Left lung (tissue), 10 donors: Measurements from ENCODE around the gene CNOT6. TPM values are rescaled to one million over a fixed set of nuclear protein-coding genes. Genes with fewer than 3 reads are reported as not detected.

Experiments used
- ATAC-seq: fragments of 200-7000 bp; cut with Tn5 transposase; one replicate; pipeline ENCODE4 v1.9.1; 2020; ENCODE audit warnings: moderate library complexity
- DNase-seq, 4 donors: peaks; one replicate each; pipeline ENCODE4 v3.0.0-alpha.2; 2013 to 2020
- H3K27ac ChIP-seq, 2 donors: fragments of 200-600 bp; sonication (generic) in 1 of 2; one replicate each; pipeline versions ENCODE4 v1.5.0 to v1.8.0; 2020 to 2021
- H3K27me3 ChIP-seq, 2 donors: fragments of 200-600 bp; sonication (generic) in 1 of 2; one replicate each; pipeline versions ENCODE4 v1.5.0 to v1.8.0; 2020 to 2021
- H3K36me3 ChIP-seq, 2 donors: fragments of 200-600 bp; sonication (generic) in 1 of 2; one replicate each; pipeline versions ENCODE4 v1.5.0 to v1.8.0; 2020 to 2021
- H3K4me1 ChIP-seq, 2 donors: fragments of 200-600 bp; one replicate each; pipeline ENCODE4 v1.8.0; 2021
- H3K4me3 ChIP-seq, 2 donors: fragments of 200-600 bp; sonication (generic) in 1 of 2; one replicate each; pipeline versions ENCODE4 v1.5.0 to v1.8.0; 2020 to 2021; ENCODE audit warnings: mild to moderate bottlenecking in 1 of 2
- H3K9me3 ChIP-seq, 2 donors: fragments of 200-600 bp; sonication (generic) in 1 of 2; one replicate each; pipeline versions ENCODE4 v1.5.0 to v1.8.0; 2020 to 2021
- intact Hi-C, 2 donors: fragments of 100-400 bp; cut with DNase I; formaldehyde crosslinking; loops; one replicate each; pipeline versions ENCODE4 v1.11.2 to v1.14.2; 2022
- polyA plus RNA-seq, 6 donors: library from polyadenylated mRNA; unstranded; fragments of 120-200 nt; gene quantifications; one replicate each; pipeline ENCODE4 v1.2.1, GENCODE V29; 2013; ENCODE audit not compliant: insufficient read length in 6 of 6
- total RNA-seq, 2 donors: library from RNA; stranded (reverse); fragmentation: NEBNext Ultra II Directional; extraction: Animal tissue kit (Norgen Biotek cat#: 25700); gene quantifications; one replicate each; pipeline ENCODE4 v1.2.1, GENCODE V29; 2021
- TF ChIP-seq, protein P1 (sequence below), 2 donors: fragments of 200-600 bp; sonication (generic) in 1 of 2; IDR thresholded peaks; one replicate each; pipeline versions ENCODE4 v1.5.0 to v1.8.0; 2021; ENCODE audit warnings: antibody characterized with exemption in 2 of 2
- donor health status: DM: no; HTN: yes; CAD: no.
- donor health status: DM: no; HTN: no; CAD: no.

CNOT6 gene
- total and polyA plus RNA-seq, 8 donors, result 29.1 to 58.3 (median 50.0) TPM

DNA sequence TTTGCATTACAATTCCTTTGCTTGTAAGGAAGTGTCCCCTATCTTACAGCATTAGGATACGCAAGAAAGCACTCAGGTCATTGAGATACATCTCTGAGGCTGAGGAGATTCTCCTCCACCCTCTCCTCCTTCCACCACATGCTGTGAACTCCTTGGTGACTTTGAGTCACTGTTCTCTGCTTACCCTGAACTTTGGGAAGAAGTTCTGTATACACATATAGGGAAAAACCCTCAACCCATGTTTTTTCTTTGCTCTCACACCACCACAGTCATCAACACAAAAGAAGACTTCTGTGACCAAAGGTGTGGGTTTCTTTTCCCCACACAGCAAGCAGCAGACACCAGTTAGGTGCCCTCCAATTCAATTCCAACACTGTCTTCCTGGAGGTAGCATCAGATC lies 38.1 kb downstream of the CNOT6 start:
- ATAC-seq (no peak), DNase-seq (no peak)
- Histone ChIP-seq H3K9me3 (no peaks in the 10 kb centered on the region), H3K4me3 (no peak overlapping the region), H3K36me3 (peaks cover 0 to 52% of the 10 kb centered on the region in 2 donors), H3K27me3 (no peaks in the 10 kb centered on the region), H3K4me1 (no peaks in the 10 kb centered on the region), H3K27ac (no peak overlapping the region)
- TF ChIP-seq, protein P1, sequence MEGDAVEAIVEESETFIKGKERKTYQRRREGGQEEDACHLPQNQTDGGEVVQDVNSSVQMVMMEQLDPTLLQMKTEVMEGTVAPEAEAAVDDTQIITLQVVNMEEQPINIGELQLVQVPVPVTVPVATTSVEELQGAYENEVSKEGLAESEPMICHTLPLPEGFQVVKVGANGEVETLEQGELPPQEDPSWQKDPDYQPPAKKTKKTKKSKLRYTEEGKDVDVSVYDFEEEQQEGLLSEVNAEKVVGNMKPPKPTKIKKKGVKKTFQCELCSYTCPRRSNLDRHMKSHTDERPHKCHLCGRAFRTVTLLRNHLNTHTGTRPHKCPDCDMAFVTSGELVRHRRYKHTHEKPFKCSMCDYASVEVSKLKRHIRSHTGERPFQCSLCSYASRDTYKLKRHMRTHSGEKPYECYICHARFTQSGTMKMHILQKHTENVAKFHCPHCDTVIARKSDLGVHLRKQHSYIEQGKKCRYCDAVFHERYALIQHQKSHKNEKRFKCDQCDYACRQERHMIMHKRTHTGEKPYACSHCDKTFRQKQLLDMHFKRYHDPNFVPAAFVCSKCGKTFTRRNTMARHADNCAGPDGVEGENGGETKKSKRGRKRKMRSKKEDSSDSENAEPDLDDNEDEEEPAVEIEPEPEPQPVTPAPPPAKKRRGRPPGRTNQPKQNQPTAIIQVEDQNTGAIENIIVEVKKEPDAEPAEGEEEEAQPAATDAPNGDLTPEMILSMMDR (IDR thresholded peaks at IDR 0.05), result no peak
- intact Hi-C loops, result no loop called here

DNA sequence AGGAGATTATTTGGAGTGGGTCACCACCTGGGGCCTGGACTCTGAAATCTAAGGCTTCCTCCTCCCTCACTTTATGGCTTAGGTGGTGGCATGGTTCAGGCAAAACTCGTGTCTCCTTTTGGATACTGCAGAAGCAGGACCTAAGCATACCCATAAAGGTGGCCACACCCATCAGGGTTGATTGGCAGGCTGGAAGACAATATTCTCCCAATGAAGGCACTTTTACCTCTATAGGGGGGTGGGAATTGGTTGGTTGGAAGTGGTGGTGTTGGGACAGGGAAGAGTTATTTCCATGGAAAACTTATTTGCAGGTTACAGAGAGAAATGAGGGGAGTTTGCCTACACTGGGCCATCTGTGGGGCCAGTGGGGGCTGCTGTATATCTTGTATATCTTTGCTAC lies 39.7 kb downstream of the CNOT6 start:
- TF ChIP-seq, protein P1 (IDR thresholded peaks at IDR 0.05), result no peak
- H3K27me3 ChIP-seq, result no peaks in the 10 kb centered on the region
- H3K4me3 ChIP-seq, result no peak overlapping the region
- DNase-seq (no peak), ATAC-seq (no peak)
- no peak overlapping the region for H3K27ac ChIP-seq
- H3K4me1 ChIP-seq, result no peaks in the 10 kb centered on the region
- H3K9me3 ChIP-seq, result no peaks in the 10 kb centered on the region
- peaks cover 0 to 52% of the 10 kb centered on the region in 2 donors for H3K36me3 ChIP-seq
- intact Hi-C loops, result no loop called here

DNA sequence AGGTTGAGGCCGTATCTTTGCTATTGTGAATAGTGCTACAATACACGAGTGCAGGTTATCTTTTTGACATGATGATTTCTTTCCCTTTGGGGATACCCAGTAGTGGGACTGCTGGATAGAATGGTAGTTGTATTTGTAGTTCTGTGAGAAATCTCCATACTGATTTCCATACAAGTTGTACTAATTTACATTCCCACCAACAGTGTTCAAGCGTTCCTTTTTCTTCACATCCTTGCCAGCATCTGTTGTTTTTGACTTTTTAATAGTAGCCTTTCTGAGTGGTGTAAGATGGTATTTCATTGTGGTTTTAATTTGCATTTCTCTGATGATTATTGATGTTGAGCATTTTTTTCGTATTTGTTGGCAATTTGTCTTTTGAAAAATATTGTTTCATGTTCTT lies 41.4 kb downstream of the CNOT6 start:
- Histone ChIP-seq H3K4me3 (no peak overlapping the region), H3K27ac (no peak overlapping the region), H3K36me3 (peaks cover 0 to 41% of the 10 kb centered on the region in 2 donors), H3K4me1 (no peaks in the 10 kb centered on the region), H3K27me3 (no peaks in the 10 kb centered on the region), H3K9me3 (no peaks in the 10 kb centered on the region)
- intact Hi-C loops, result no loop called here
- ATAC-seq (no peak), DNase-seq (no peak)
- TF ChIP-seq, protein P1 (IDR thresholded peaks at IDR 0.05), result no peak

DNA sequence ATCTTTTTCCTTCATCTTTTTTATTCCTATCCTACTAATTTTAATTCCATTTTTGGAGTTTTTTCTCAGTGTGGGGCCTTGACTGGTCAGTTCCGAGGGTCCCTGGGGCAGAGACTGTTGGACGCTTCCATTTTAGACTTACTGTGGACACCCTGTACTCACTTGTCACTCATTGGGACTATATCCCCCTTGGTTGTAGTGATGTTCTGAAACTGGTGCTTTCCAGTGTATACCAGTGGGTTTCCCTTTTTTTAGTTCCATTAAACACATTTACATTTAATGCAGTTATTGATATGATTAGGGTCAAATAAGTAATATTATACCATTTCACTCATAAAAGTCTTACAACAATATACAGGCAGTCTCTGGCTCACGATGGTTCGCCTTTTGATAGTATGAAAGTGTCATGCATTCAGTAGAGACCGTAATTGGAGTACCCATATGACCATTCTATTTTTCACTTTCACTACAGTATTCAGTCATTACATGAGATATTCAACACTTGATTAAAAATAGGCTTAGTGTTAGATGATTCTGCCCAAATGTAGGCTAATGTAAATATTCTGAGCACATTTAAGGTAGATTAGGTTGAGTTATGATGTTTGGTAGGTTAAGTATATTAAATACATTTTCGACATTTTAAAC lies 46.0 kb downstream of the CNOT6 start:
- ATAC-seq, result no peak
- H3K36me3 ChIP-seq, result peaks cover 0 to 15% of the 10 kb centered on the region in 2 donors
- TF ChIP-seq, protein P1 (IDR thresholded peaks at IDR 0.05), result no peak
- H3K27me3 ChIP-seq, result no peaks in the 10 kb centered on the region
- no peaks in the 10 kb centered on the region for H3K9me3 ChIP-seq
- H3K4me1 ChIP-seq, result no peaks in the 10 kb centered on the region
- no peak overlapping the region for H3K27ac ChIP-seq
- no peak overlapping the region for H3K4me3 ChIP-seq
- intact Hi-C loops, result no loop called here
- DNase-seq, result no peak

DNA sequence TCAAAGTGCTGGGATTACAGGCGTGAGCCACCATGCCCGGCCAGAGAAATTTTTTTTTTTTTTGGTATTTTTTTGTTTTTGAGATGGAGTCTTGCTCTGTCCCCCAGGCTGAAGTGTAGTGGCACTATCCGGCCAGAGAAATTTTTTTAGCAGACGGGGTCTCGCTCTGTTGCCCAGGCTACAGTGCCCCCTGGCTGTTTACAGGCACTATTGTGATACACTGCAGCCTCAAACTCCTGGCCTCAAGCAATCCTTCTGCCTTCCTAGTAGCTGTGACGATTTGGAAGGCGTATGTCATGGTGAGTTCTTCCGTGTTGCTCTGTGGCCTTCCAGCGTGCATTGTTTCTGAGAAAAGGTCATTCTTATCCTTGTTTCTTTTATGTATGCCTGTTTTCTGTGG lies 47.5 kb downstream of the CNOT6 start:
- Histone ChIP-seq H3K4me1 (no peaks in the 10 kb centered on the region), H3K27me3 (no peaks in the 10 kb centered on the region), H3K36me3 (peaks cover 0 to 11% of the 10 kb centered on the region in 2 donors), H3K9me3 (no peaks in the 10 kb centered on the region), H3K27ac (no peak overlapping the region), H3K4me3 (no peak overlapping the region)
- ATAC-seq, result no peak
- intact Hi-C loops, result no loop called here
- TF ChIP-seq, protein P1 (IDR thresholded peaks at IDR 0.05), result no peak
- peak in 1 of 4 donors; percentile 14 for DNase-seq
